ENCODE results near the gene G6PC1.
A peak's percentile ranks its signal among the peaks of the same experiment; 100 is the strongest.
"Not testable (repeated sequence)": the region's sequence is repeated elsewhere in the genome, so short reads cannot be mapped to it uniquely, and the experiment has no call there.

Gene G6PC1

GRCh38 chr17:42877037-42877436 lies 23.6 kb upstream of the G6PC1 start:
- Histone ChIP-seq H3K36me3 (ENCODE audit: insufficient read depth, insufficient read length, low read length) (no peaks in the 10 kb centered on the region), H3K9me3 (ENCODE audit: insufficient read depth, low read length) (no peaks in the 10 kb centered on the region), H3K9ac (ENCODE audit: insufficient read length, low read depth) (no peak overlapping the region), H3K4me3 (ENCODE audit: insufficient read length, low read depth) (no peak overlapping the region), H3K27me3 (ENCODE audit: insufficient read depth, insufficient read length) (peaks cover 47% of the 10 kb centered on the region), H3K4me1 (ENCODE audit: insufficient read depth, insufficient read length) (peaks cover 11% of the 10 kb centered on the region)
- TF ChIP-seq YY1 (IDR thresholded peaks at IDR 0.05; ENCODE audit: insufficient read depth, insufficient read length) (no peak), SUZ12 (IDR thresholded peaks at IDR 0.05; ENCODE audit: extremely low read depth, insufficient read depth, insufficient read length) (no peak), ZNF274 (IDR thresholded peaks at IDR 0.05; ENCODE audit: low read depth, low read length) (no peak)
- DNase-seq (ENCODE audit: low read depth, low spot score), result no peak

GRCh38 chr17:42878123-42878880 lies 22.3 kb upstream of the G6PC1 start:
- peak; percentile 44 for DNase-seq (ENCODE audit: low read depth, low spot score)
- Histone ChIP-seq H3K27me3 (ENCODE audit: insufficient read depth, insufficient read length) (peaks cover 48% of the 10 kb centered on the region), H3K9ac (ENCODE audit: insufficient read length, low read depth) (no peak overlapping the region), H3K4me3 (ENCODE audit: insufficient read length, low read depth) (no peak overlapping the region), H3K4me1 (ENCODE audit: insufficient read depth, insufficient read length) (peaks cover 11% of the 10 kb centered on the region), H3K36me3 (ENCODE audit: insufficient read depth, insufficient read length, low read length) (no peaks in the 10 kb centered on the region), H3K9me3 (ENCODE audit: insufficient read depth, low read length) (no peaks in the 10 kb centered on the region)
- TF ChIP-seq ZNF274 (IDR thresholded peaks at IDR 0.05; ENCODE audit: low read depth, low read length), result no peak
- no peak for TF ChIP-seq YY1 (IDR thresholded peaks at IDR 0.05; ENCODE audit: insufficient read depth, insufficient read length)
- no peak for TF ChIP-seq SUZ12 (IDR thresholded peaks at IDR 0.05; ENCODE audit: extremely low read depth, insufficient read depth, insufficient read length)

- Histone ChIP-seq H3K4me3 (ENCODE audit: insufficient read length, low read depth) (no peak overlapping the region), H3K4me1 (ENCODE audit: insufficient read depth, insufficient read length) (peaks cover 11% of the 10 kb centered on the region), H3K36me3 (ENCODE audit: insufficient read depth, insufficient read length, low read length) (no peaks in the 10 kb centered on the region), H3K9ac (ENCODE audit: insufficient read length, low read depth) (no peak overlapping the region), H3K9me3 (ENCODE audit: insufficient read depth, low read length) (no peaks in the 10 kb centered on the region), H3K27me3 (ENCODE audit: insufficient read depth, insufficient read length) (peaks cover 48% of the 10 kb centered on the region)
- DNase-seq (ENCODE audit: low read depth, low spot score), result no peak
- no peak for TF ChIP-seq YY1 (IDR thresholded peaks at IDR 0.05; ENCODE audit: insufficient read depth, insufficient read length)
- no peak for TF ChIP-seq SUZ12 (IDR thresholded peaks at IDR 0.05; ENCODE audit: extremely low read depth, insufficient read depth, insufficient read length)
- TF ChIP-seq ZNF274 (IDR thresholded peaks at IDR 0.05; ENCODE audit: low read depth, low read length), result no peak
Measured at GRCh38 chr17:42878924-42879595, 21.5 kb upstream of the G6PC1 start.

- no peak for DNase-seq (ENCODE audit: low read depth, low spot score)
- Histone ChIP-seq H3K9me3 (ENCODE audit: insufficient read depth, low read length) (no peaks in the 10 kb centered on the region), H3K9ac (ENCODE audit: insufficient read length, low read depth) (no peak overlapping the region), H3K4me3 (ENCODE audit: insufficient read length, low read depth) (no peak overlapping the region), H3K4me1 (ENCODE audit: insufficient read depth, insufficient read length) (peaks cover 11% of the 10 kb centered on the region), H3K36me3 (ENCODE audit: insufficient read depth, insufficient read length, low read length) (no peaks in the 10 kb centered on the region), H3K27me3 (ENCODE audit: insufficient read depth, insufficient read length) (peaks cover 48% of the 10 kb centered on the region)
- no peak for TF ChIP-seq YY1 (IDR thresholded peaks at IDR 0.05; ENCODE audit: insufficient read depth, insufficient read length)
Measured at GRCh38 chr17:42879596-42879985, 21.0 kb upstream of the G6PC1 start.

- Histone ChIP-seq H3K36me3 (ENCODE audit: insufficient read depth, insufficient read length, low read length) (no peaks in the 10 kb centered on the region), H3K9me3 (ENCODE audit: insufficient read depth, low read length) (no peaks in the 10 kb centered on the region), H3K27me3 (ENCODE audit: insufficient read depth, insufficient read length) (peaks cover 48% of the 10 kb centered on the region), H3K9ac (ENCODE audit: insufficient read length, low read depth) (no peak overlapping the region), H3K4me1 (ENCODE audit: insufficient read depth, insufficient read length) (peaks cover 11% of the 10 kb centered on the region), H3K4me3 (ENCODE audit: insufficient read length, low read depth) (no peak overlapping the region)
- no peak for TF ChIP-seq SUZ12 (IDR thresholded peaks at IDR 0.05; ENCODE audit: extremely low read depth, insufficient read depth, insufficient read length)
- TF ChIP-seq ZNF274 (IDR thresholded peaks at IDR 0.05; ENCODE audit: low read depth, low read length), result no peak
- TF ChIP-seq YY1 (IDR thresholded peaks at IDR 0.05; ENCODE audit: insufficient read depth, insufficient read length), result no peak
- DNase-seq (ENCODE audit: low read depth, low spot score), result no peak
Measured at GRCh38 chr17:42880776-42881310, 19.8 kb upstream of the G6PC1 start.

GRCh38 chr17:42881706-42882105 lies 18.9 kb upstream of the G6PC1 start:
- H3K27me3 ChIP-seq (ENCODE audit: insufficient read depth, insufficient read length), result peaks cover 41% of the 10 kb centered on the region
- H3K36me3 ChIP-seq (ENCODE audit: insufficient read depth, insufficient read length, low read length); H3K9me3 ChIP-seq (ENCODE audit: insufficient read depth, low read length); DNase-seq (ENCODE audit: low read depth, low spot score); H3K9ac ChIP-seq (ENCODE audit: insufficient read length, low read depth); H3K4me3 ChIP-seq (ENCODE audit: insufficient read length, low read depth): not testable (repeated sequence)
- H3K4me1 ChIP-seq (ENCODE audit: insufficient read depth, insufficient read length), result peaks cover 11% of the 10 kb centered on the region

GRCh38 chr17:42882166-42882565 lies 18.4 kb upstream of the G6PC1 start:
- H3K4me1 ChIP-seq (ENCODE audit: insufficient read depth, insufficient read length), result peaks cover 14% of the 10 kb centered on the region
- H3K9ac ChIP-seq (ENCODE audit: insufficient read length, low read depth), result no peak overlapping the region
- H3K4me3 ChIP-seq (ENCODE audit: insufficient read length, low read depth), result no peak overlapping the region
- H3K9me3 ChIP-seq (ENCODE audit: insufficient read depth, low read length), result no peaks in the 10 kb centered on the region
- TF ChIP-seq YY1 (IDR thresholded peaks at IDR 0.05; ENCODE audit: insufficient read depth, insufficient read length) (no peak), ZNF274 (IDR thresholded peaks at IDR 0.05; ENCODE audit: low read depth, low read length) (no peak), SUZ12 (IDR thresholded peaks at IDR 0.05; ENCODE audit: extremely low read depth, insufficient read depth, insufficient read length) (no peak)
- H3K36me3 ChIP-seq (ENCODE audit: insufficient read depth, insufficient read length, low read length), result no peaks in the 10 kb centered on the region
- no peak for DNase-seq (ENCODE audit: low read depth, low spot score)
- peaks cover 37% of the 10 kb centered on the region for H3K27me3 ChIP-seq (ENCODE audit: insufficient read depth, insufficient read length)
